Right lobe of liver (tissue), 4 donors: ENCODE measurements around the gene QRICH2.

Experiments used
- CTCF ChIP-seq, 4 donors: fragments of 200-600 bp in 3 of 4; fragments of 450-650 bp in 1 of 4; IDR thresholded peaks; one replicate each; pipeline versions ENCODE4 v1.5.1 to v1.8.0; 2016 to 2022; ENCODE audit warnings: antibody characterized with exemption in 4 of 4, mild to moderate bottlenecking in 2 of 4
- POLR2A ChIP-seq: fragments of 450-650 bp; IDR thresholded peaks from one replicate; pipeline ENCODE4 v1.6.1; 2017; ENCODE audit warnings: antibody characterized with exemption, mild to moderate bottlenecking
- donor health status: DM: no; HTN: no; CAD: no.
- donor health status: DM: no; HTN: no; CAD: no.
- donor health status: DM: no; HTN: yes; CAD: no.

GRCh38 chr17:76272541-76273444 is 35.3 kb downstream of the QRICH2 start:
- TF ChIP-seq CTCF (IDR thresholded peaks at IDR 0.05): no peak
- no peak for TF ChIP-seq POLR2A
